HG02938 (cell line): ENCODE results near the gene INHA.

Source experiments
- ATAC-seq: cut with Tn5 transposase; IDR thresholded peaks from one replicate; pipeline ENCODE4 v1.9.1; 2021; ENCODE audit warnings: mild to moderate bottlenecking, moderate library complexity; ENCODE audit not compliant: unreplicated experiment

Gene INHA

GRCh38 chr2:219608399-219608964, 36.4 kb downstream of the INHA start:
- ATAC-seq, result no peak

GRCh38 chr2:219609149-219609750, 37.1 kb downstream of the INHA start:
- ATAC-seq, result no peak

- no peak for ATAC-seq
Measured at GRCh38 chr2:219611306-219611705, 39.2 kb downstream of the INHA start.

- ATAC-seq, result no peak
Measured at GRCh38 chr2:219611866-219612576, 39.9 kb downstream of the INHA start.

GRCh38 chr2:219612577-219613286, 40.6 kb downstream of the INHA start:
- no peak for ATAC-seq

- no peak for ATAC-seq
Measured at GRCh38 chr2:219613461-219614070, 41.5 kb downstream of the INHA start.

GRCh38 chr2:219614076-219614860, 42.2 kb downstream of the INHA start:
- ATAC-seq, result no peak

- no peak for ATAC-seq
Measured at GRCh38 chr2:219615036-219615435, 42.9 kb downstream of the INHA start.

GRCh38 chr2:219615894-219616293, 43.8 kb downstream of the INHA start:
- no peak for ATAC-seq

GRCh38 chr2:219616550-219616949, 44.4 kb downstream of the INHA start:
- ATAC-seq, result no peak

GRCh38 chr2:219618733-219619122, 46.6 kb downstream of the INHA start:
- no peak for ATAC-seq

- ATAC-seq, result no peak
Measured at GRCh38 chr2:219619235-219619634, 47.1 kb downstream of the INHA start.

- ATAC-seq, result no peak
Measured at GRCh38 chr2:219620546-219620945, 48.4 kb downstream of the INHA start.

- no peak for ATAC-seq
Measured at GRCh38 chr2:219621935-219622334, 49.8 kb downstream of the INHA start.

- ATAC-seq, result no peak
Measured at GRCh38 chr2:219622472-219622871, 50.4 kb downstream of the INHA start.

- no peak for ATAC-seq
Measured at GRCh38 chr2:219624565-219624964, 52.5 kb downstream of the INHA start.

GRCh38 chr2:219625179-219625578, 53.1 kb downstream of the INHA start:
- ATAC-seq, result no peak
